HG03575 (cell line): ENCODE results near the gene ANKRD42.
"Not testable (repeated sequence)": the region's sequence is repeated elsewhere in the genome, so short reads cannot be mapped to it uniquely, and the experiment has no call there.

Source experiments
- ATAC-seq: cut with Tn5 transposase; IDR thresholded peaks from one replicate; pipeline ENCODE4 v1.9.1; 2021; ENCODE audit not compliant: unreplicated experiment, insufficient number of reproducible peaks, low FRiP score; ENCODE audit errors: extremely low read depth

ANKRD42 gene

GRCh38 chr11:83221694-83222093, 28.2 kb downstream of the ANKRD42 start:
- ATAC-seq = no peak

GRCh38 chr11:83222499-83222898, 29.0 kb downstream of the ANKRD42 start:
- no peak for ATAC-seq

GRCh38 chr11:83223457-83223856, 29.9 kb downstream of the ANKRD42 start:
- no peak for ATAC-seq

GRCh38 chr11:83235825-83236224, 42.3 kb downstream of the ANKRD42 start:
- no peak for ATAC-seq

DNA sequence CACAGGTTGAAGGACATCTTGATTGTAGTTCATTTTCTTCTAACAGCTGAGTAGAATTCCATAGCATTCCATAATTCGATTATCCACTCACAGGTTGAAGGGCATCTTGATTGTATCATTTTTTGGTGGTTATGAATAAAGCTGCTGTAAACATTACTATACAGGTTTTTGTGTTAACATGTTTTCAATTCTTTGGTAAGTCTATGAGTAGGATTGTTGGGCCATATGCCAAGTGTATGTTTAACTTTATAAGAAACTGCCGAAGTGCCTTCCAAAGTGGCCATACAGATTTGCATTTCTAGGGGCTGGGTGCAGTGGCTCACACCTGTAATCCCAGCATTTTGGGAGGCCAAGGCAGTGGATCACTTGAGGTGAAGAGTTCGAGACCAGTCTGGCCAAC, 44.6 kb downstream of the ANKRD42 start:
- no peak for ATAC-seq

- ATAC-seq = no peak
Measured at GRCh38 chr11:83241291-83241946, 47.9 kb downstream of the ANKRD42 start.

DNA sequence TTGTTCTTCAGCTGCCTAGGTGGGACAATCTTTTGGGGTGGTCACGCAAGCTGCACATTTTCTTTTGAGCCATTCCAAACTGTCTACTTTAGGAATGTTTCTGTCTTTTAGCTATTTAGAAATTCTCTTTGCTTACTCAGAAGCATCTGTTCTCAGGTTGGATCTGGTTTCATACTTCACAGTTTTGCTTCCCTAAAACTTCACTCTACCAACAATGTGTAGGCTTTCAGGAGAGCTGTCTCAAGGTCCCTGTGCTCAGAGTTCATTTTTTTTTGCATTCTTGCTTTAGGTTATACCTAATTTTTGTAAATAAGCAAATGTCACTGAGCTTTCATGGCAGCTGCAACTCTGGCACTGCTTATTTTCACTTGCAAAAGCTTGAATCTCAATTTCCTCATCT, 55.9 kb downstream of the ANKRD42 start:
- no peak for ATAC-seq

GRCh38 chr11:83249972-83250593, 56.6 kb downstream of the ANKRD42 start:
- ATAC-seq = no peak

- no peak for ATAC-seq
Measured at GRCh38 chr11:83252266-83252665, 58.8 kb downstream of the ANKRD42 start.

DNA sequence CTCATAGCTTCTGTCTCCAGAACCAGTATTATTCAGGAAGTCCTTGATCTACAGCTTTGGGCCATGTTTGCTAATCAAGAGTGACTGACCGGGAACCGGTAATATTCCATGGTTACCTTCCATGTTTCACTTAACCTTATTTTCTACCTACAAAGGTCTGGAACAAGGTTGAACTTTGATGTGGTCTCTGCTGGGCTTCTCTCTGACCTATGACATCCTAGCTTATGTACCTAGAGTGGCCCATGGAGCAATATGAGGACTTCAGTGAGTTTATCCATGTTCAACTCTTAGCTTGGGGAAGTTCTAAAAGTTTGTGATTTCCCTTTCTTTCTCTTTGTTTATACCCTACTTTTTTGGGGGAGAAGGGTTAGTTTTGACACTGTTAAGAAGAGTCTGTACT, 59.4 kb downstream of the ANKRD42 start:
- no peak for ATAC-seq

- ATAC-seq = no peak
Measured at GRCh38 chr11:83255366-83255765, 61.9 kb downstream of the ANKRD42 start.

- ATAC-seq = no peak
Measured at GRCh38 chr11:83256602-83257340, 63.3 kb downstream of the ANKRD42 start.

DNA sequence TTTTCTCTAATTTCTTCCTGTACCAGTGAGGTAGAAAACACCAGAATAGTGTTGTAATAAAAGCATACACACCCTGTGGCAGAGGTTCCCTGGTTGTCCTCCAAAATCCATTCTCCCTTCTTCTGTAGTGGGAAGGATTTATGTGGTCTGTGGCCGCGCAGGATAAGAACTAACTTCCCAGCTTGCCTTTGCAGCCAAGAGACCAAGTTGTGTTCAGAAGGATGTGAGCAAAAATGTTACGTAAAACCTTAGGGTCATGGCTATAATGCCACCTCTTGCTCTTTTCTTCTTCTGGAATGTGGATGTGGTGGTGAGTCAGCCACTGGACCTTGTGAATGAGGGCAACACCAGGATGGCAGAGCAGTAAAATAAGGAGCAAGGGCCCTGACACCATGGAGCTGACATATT, 64.3 kb downstream of the ANKRD42 start:
- ATAC-seq = no peak

DNA sequence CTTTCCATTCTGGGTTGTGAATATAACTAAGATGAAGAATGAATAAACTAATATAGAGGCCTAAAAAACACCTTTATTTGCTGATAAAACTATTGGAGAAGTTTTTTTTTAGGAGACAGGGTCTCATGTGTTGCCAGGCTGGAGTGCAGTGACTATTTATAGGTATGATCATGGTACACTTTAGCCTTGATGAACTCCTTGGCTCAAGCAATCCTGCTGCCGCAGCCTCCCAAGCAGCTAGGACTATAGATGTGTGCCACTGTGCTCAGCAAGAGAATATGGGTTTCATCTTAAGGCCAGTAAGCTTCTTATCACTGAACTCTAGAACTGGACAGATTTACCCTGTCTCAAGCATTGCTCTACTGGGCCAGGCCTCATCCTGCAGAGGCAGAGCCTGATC, 66.0 kb downstream of the ANKRD42 start:
- ATAC-seq = no peak

GRCh38 chr11:83265331-83265730, 71.8 kb downstream of the ANKRD42 start:
- ATAC-seq = no peak

- ATAC-seq = not testable (repeated sequence)
Measured at GRCh38 chr11:83269080-83269479, 75.6 kb downstream of the ANKRD42 start.

GRCh38 chr11:83271734-83272133, 78.2 kb downstream of the ANKRD42 start:
- not testable (repeated sequence) for ATAC-seq

DNA sequence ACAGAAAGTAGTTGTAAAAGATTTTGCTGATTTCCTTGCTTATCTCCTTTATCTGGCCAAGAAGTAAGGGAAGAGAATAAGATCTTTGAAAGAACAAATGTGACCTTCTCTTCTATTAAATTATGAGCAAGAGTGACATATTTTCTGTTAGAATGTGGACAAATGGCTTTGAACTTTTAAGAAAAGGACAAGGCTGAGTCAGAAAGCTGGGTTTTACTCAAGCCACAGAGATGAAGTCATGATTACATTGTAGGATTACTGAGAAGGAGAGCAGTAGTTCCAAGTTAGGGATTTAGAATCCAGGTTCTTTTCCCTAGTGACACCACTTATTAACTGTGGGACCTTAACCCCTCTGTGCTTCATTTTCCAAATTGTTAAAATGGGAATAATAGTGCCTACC, 79.1 kb downstream of the ANKRD42 start:
- ATAC-seq = no peak

DNA sequence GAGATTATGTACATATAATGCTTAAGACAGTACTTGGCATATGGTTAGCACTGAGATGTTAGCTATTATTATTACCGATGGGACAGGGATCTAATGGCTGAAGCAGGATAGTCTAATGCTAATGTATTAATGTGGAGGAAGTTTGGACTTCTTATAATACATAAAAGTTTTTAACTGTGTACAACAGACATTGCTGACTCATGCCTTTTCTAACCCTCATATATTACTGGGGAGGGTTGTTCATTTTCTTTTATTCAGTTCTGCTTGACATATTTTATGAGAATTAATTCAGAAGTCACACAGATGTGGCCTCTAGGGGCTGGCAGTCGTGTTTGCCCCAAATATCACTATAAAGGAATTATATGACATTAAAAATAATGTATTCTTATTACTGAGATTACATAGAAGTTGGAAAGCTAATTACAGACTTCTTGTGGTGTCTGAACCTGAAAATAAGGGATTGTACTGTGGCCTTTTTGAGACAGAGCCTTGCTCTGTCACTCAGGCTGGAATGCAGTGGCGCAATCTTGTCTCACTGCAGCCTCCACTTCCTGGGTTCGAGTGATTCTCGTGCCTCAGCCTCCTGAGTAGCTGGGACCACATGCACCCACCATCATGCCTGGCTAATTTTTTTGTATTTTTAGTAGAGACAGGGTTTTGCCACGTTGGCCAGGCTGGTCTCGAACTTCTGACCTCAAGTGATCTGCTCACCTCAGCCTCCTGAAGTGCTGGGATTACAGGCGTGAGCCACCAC, 82.6 kb downstream of the ANKRD42 start:
- ATAC-seq = no peak

DNA sequence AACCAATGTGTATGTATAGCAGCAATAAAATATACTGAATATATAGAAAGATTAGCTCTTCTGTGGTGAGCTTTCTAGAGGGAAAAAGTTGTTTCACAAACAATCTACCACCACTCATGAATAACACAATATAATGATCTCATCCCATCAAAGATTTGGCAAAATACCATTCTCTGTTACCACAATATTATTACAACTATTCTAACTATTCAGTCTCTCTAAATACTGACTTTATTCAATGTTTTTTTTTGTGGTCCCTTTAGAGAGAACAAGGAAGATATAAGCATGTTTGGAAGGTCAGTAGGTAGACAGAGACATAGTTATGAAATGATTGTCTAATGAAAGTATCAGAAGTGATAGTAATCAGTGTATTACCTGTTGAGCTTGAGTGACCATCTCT, 84.8 kb downstream of the ANKRD42 start:
- ATAC-seq = no peak
